Keratinocyte (primary cell): Measurements from ENCODE around the gene SIGLEC9. TPM values are rescaled to one million over a fixed set of nuclear protein-coding genes. Genes with fewer than 3 reads are reported as not detected.

ENCODE experiments used
- DNase-seq: peaks from one replicate; pipeline ENCODE4 v3.0.0-alpha.2; 2011; ENCODE audit warnings: low read depth, missing footprints, low spot score
- FAIRE-seq: peaks from 2 replicates; lab custom pipeline; 2011; peaks lifted over from hg19 to GRCh38; lab: Jason Lieb, UNC
- H2AFZ ChIP-seq: 2 replicates; pipeline ENCODE4 v1.6.0; 2012; ENCODE audit warnings: low read length, control low read depth, inconsistent platforms; ENCODE audit not compliant: control insufficient read depth
- H3K27ac ChIP-seq: 2 replicates; pipeline ENCODE4 v1.5.1; 2011; ENCODE audit warnings: low read length; ENCODE audit not compliant: control insufficient read depth, insufficient read depth
- H3K27me3 ChIP-seq: 3 replicates; pipeline ENCODE4 v1.6.0; 2011; ENCODE audit warnings: low read length; ENCODE audit not compliant: control insufficient read depth, insufficient read depth; ENCODE audit errors: extremely low read depth
- H3K36me3 ChIP-seq, 2 experiments: 2 replicates in 1 of 2; 3 replicates in 1 of 2; pipeline ENCODE4 v1.5.1; 2011; ENCODE audit warnings: low read length in 2 of 2, mild to moderate bottlenecking in 1 of 2; ENCODE audit not compliant: control insufficient read depth in 2 of 2, insufficient read depth in 2 of 2; ENCODE audit errors: extremely low read depth in 1 of 2
- H3K4me1 ChIP-seq: 3 replicates; pipeline ENCODE4 v1.5.1; 2011; ENCODE audit warnings: low read length; ENCODE audit not compliant: control insufficient read depth, insufficient read depth; ENCODE audit errors: extremely low read depth
- H3K4me2 ChIP-seq: 3 replicates; pipeline ENCODE4 v1.6.0; 2011; ENCODE audit warnings: low read depth, low read length; ENCODE audit not compliant: control insufficient read depth, insufficient read depth; ENCODE audit errors: extremely low read depth
- H3K4me3 ChIP-seq, 3 experiments: fragments of 200-600 bp in 1 of 3; sonication (generic) in 1 of 3; 2 replicates in 2 of 3; 3 replicates in 1 of 3; pipeline ENCODE4 v1.5.1; 2011 to 2016; ENCODE audit warnings: low read length in 3 of 3, mild to moderate bottlenecking in 3 of 3, control low read depth in 2 of 3, inconsistent platforms in 1 of 3, low read depth in 1 of 3, mixed read lengths in 1 of 3, mixed run types in 1 of 3, moderate library complexity in 1 of 3; ENCODE audit not compliant: control insufficient read depth in 2 of 3, insufficient read depth in 2 of 3; ENCODE audit errors: extremely low read depth in 1 of 3
- H3K79me2 ChIP-seq: 2 replicates; pipeline ENCODE4 v1.6.0; 2012; ENCODE audit warnings: low read length; ENCODE audit not compliant: control insufficient read depth, insufficient read depth
- H3K9ac ChIP-seq: 3 replicates; pipeline ENCODE4 v1.6.0; 2011; ENCODE audit warnings: low read length; ENCODE audit not compliant: control insufficient read depth, insufficient read depth; ENCODE audit errors: extremely low read depth
- H3K9me1 ChIP-seq: 3 replicates; pipeline ENCODE4 v1.6.0; 2011; ENCODE audit warnings: low read length; ENCODE audit not compliant: control insufficient read depth, insufficient read depth; ENCODE audit errors: extremely low read depth
- H3K9me3 ChIP-seq: 2 replicates; pipeline ENCODE4 v1.5.1; 2012; ENCODE audit warnings: low read depth, low read length; ENCODE audit not compliant: control insufficient read depth
- H4K20me1 ChIP-seq: 3 replicates; pipeline ENCODE4 v1.6.0; 2011; ENCODE audit warnings: low read length; ENCODE audit not compliant: control insufficient read depth, insufficient read depth; ENCODE audit errors: extremely low read depth
- CTCF ChIP-seq, 3 experiments: IDR thresholded peaks in 1 of 3; conservative IDR thresholded peaks in 1 of 3; optimal IDR thresholded peaks in 1 of 3; 2 replicates in 2 of 3; 3 replicates in 1 of 3; pipeline versions ENCODE3 to v1.5.1; 2011; ENCODE audit warnings: low read length in 3 of 3, mild to moderate bottlenecking in 3 of 3, moderate library complexity in 2 of 3, control low read depth in 1 of 3, inconsistent platforms in 1 of 3; ENCODE audit not compliant: insufficient read depth in 2 of 3; ENCODE audit errors: extremely low read depth in 1 of 3
- EZH2 ChIP-seq: IDR thresholded peaks from one replicate; pipeline ENCODE4 v1.6.1; 2012; ENCODE audit warnings: inconsistent platforms, mild to moderate bottlenecking, low read length, moderate library complexity
- dilution Hi-C: fragments of 300-500 bp; cut with MboI; formaldehyde crosslinking; loops from one replicate; pipeline ENCODE4 v1.7.0; 2020; ENCODE audit warnings: low sequenced_read_pairs; ENCODE audit not compliant: extremely low pct_ligation_motif_present
- polyA plus RNA-seq, 5 experiments: library from polyadenylated mRNA; depleted of rRNA in 3 of 5; stranded (reverse) in 3 of 5; stranded (forward) in 1 of 5; unstranded in 1 of 5; fragments of >200 nt; gene quantifications; 1 replicate in 1 of 5; 2 replicates in 3 of 5; 3 replicates in 1 of 5; pipeline versions ENCODE4 v1.2.1 to v1.2.3, GENCODE V29; 2011 to 2012; ENCODE audit warnings: missing spikeins in 2 of 5, low read depth in 1 of 5, low replicate concordance in 1 of 5

Gene SIGLEC9
- polyA plus RNA-seq, 1 donor (not counting 4 experiments of a cell fraction or from before 2014, with no cell fraction given): not detected

- H2AFZ ChIP-seq: no peak overlapping the region
- H4K20me1 ChIP-seq: no peaks in the 10 kb centered on the region
- no peaks in the 10 kb centered on the region for H3K36me3 ChIP-seq
- DNase-seq (no peak), FAIRE-seq (no peak)
- no peaks in the 10 kb centered on the region for H3K4me1 ChIP-seq
- no peak overlapping the region for H3K27ac ChIP-seq
- H3K4me2 ChIP-seq: no peak overlapping the region
- H3K9ac ChIP-seq: no peak overlapping the region
- dilution Hi-C loops: no loop called here
- TF ChIP-seq EZH2 (no peak), CTCF (optimal IDR thresholded peaks at IDR 0.05 in 1 of 3, IDR thresholded peaks at IDR 0.05 in 1 of 3, conservative IDR thresholded peaks at IDR 0.05 in 1 of 3; ENCODE audit: extremely low read depth in 1 of 3, insufficient read depth in 2 of 3, low read length in 3 of 3) (no peak)
- H3K9me3 ChIP-seq: no peaks in the 10 kb centered on the region
- no peaks in the 10 kb centered on the region for H3K9me1 ChIP-seq
- no peaks in the 10 kb centered on the region for H3K79me2 ChIP-seq
- H3K4me3 ChIP-seq: no peak overlapping the region
- H3K27me3 ChIP-seq: peaks cover 6% of the 10 kb centered on the region
These were observed 21.3 kb downstream of the SIGLEC9 start for GRCh38 chr19:51145916-51146493.

GRCh38 chr19:51146751-51147150, 22.0 kb downstream of the SIGLEC9 start:
- Histone ChIP-seq H3K9me3 (no peaks in the 10 kb centered on the region), H3K9ac (no peak overlapping the region), H3K9me1 (no peaks in the 10 kb centered on the region), H3K27me3 (no peaks in the 10 kb centered on the region), H2AFZ (no peak overlapping the region), H3K79me2 (no peaks in the 10 kb centered on the region), H4K20me1 (no peaks in the 10 kb centered on the region), H3K36me3 (no peaks in the 10 kb centered on the region), H3K4me2 (no peak overlapping the region), H3K4me3 (no peak overlapping the region), H3K27ac (no peak overlapping the region), H3K4me1 (no peaks in the 10 kb centered on the region)
- no peak for TF ChIP-seq EZH2
- TF ChIP-seq CTCF (optimal IDR thresholded peaks at IDR 0.05 in 1 of 3, IDR thresholded peaks at IDR 0.05 in 1 of 3, conservative IDR thresholded peaks at IDR 0.05 in 1 of 3; ENCODE audit: extremely low read depth in 1 of 3, insufficient read depth in 2 of 3, low read length in 3 of 3): no peak
- dilution Hi-C loops: no loop called here
- DNase-seq: no peak
- no peak for FAIRE-seq
